Stimulated activated CD8-positive, alpha-beta memory T cell treated with anti-CD3 and anti-CD28 coated beads, Interleukin-12 subunit alpha, Interleukin-12 subunit beta, amount 100 ng/mL, for 1 hour (primary cell): ENCODE results near the gene PRKG1.

ENCODE experiments used
- DNase-seq: peaks from one replicate; pipeline ENCODE4 v3.0.0-alpha.2; 2020; ENCODE audit warnings: low read depth

Gene PRKG1

DNA sequence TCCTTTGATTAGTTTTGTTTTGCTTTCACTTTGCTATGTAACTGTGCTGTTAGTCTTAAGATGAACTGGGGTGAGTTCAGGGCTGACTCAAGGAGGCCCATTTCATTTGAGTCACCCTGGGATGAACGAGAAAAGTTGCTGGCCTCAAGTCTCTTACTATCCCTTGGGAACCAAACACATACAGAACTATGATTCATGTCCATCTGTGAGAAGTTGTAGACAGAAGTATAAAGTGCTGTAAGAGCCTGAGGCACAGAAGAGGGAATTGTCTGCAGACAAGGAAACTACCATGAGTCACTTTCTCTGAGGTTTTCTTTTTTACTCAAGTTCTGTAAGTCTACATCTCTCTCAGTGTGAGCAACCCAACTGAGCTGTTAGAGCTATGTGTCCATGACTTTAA lies 805.0 kb downstream of the PRKG1 start:
- DNase-seq: no peak

DNA sequence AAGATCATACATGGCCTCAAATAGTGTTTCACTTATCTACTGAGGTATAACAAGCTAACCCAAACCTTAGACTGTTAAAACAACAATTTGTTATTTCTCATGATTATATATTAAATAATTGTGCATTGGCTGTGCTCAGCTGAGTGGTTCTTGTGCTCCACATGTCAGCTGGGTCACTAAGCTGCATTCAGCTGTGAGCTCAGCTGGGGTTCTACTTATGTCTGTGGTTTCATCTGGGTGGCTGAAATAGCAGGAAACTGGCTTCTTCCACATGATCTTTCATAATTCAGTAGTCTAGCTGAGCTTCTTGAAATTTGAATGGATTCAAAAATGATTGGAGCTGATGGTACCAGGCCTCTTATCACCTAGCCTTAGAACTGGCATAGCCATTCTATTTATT lies 806.9 kb downstream of the PRKG1 start:
- DNase-seq: no peak

GRCh38 chr10:51886438-51887068 lies 812.3 kb downstream of the PRKG1 start:
- no peak for DNase-seq

DNA sequence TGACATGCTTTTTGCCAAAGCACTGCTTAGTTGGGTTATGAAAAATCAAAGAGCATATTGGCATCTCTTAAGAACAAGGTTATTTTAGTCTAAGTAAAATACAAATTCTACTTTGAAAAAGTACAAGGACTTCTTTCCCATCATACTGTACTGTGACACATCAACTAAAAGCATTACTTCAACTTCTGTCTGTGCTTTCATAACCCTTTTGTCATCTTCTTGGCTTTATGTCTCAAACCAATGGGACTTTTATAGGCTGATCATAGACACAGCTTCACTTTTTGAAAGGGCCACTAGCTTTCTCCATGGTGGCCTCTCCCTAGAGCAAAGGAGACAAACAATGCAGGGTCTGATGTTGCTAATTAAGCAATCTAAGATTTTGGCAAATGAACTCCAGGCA lies 814.0 kb downstream of the PRKG1 start:
- DNase-seq: no peak

GRCh38 chr10:51892313-51892712 lies 818.0 kb downstream of the PRKG1 start:
- DNase-seq: no peak

- DNase-seq: no peak
Observed at GRCh38 chr10:51892965-51893658, 818.8 kb downstream of the PRKG1 start.

DNA sequence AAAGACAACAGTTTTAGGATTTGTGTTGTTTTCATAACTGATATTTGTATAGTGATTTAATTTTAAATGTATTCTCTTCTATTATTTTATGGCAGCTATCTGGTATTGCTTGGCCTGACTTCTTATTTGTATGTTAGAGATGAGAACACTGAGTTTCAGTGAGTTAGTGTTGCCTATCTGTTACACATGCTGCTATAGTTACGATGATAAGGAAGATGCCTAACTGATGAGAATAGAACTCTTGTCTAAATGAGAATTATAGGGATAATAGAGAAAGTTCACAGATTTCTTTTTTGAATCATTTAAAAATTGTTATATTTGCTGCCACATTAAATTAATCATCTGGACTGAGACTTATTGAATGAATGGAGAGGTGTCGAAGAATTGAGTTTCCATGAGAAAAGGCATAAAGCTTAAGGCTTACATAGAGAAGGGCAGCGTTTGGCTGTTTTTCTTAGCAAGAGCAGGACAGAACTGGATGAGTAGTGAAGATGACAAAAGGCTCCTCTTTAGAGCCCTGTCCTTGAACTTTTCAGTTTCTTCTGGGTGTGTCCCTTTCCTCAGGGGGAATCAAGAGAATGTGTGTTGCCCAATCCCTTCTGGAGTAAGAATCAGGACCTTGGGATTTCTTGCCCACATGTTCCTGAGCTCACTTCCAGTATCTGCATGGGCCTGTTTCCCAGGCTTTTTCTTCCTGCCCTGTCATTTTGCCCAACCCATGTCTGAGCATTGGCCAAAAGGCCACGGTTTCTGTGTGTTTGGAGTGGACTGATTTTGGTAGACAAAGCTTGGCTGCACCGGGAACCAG lies 820.7 kb downstream of the PRKG1 start:
- DNase-seq: no peak

DNA sequence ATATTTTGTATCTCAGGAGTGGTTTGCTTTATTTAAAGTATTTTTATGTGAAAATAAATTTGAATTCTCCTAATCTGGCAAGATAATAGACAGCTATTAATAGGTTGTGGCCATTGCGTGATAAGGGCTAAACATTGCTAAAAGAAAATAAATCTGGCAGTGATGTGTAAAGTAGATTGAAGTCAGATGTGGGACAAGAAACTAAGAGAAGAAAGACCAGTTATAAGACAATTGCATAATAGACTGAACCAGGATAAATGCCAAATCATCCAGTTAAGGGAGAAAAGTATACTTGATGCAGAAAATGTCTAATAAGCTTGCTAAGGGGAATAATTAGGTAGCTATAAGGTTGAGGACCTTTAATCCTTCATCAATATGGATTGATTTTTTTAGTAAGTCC lies 822.6 kb downstream of the PRKG1 start:
- DNase-seq: no peak

- DNase-seq: no peak
Observed at GRCh38 chr10:51897560-51897959, 823.3 kb downstream of the PRKG1 start.

GRCh38 chr10:51900180-51900579 lies 825.9 kb downstream of the PRKG1 start:
- no peak for DNase-seq

DNA sequence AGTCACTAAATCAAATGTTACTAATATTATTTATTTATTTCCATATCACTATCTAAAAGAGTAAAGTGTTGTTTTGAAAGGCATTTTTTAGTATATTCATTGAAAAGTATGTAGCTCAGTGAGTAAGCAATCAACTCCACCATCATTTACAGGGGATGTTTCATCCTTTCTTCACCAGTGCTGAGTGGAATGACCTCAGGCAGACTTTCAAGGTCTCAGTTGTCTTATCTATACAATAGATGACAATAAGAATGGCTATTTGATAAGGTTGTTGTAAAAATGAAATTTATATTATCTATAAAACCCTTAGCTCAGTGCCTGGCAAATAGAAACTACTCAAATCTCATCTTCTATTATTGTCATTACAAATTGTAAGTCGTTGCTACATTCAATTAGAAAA lies 829.4 kb downstream of the PRKG1 start:
- DNase-seq: no peak

GRCh38 chr10:51905032-51905431 lies 830.7 kb downstream of the PRKG1 start:
- DNase-seq: no peak

GRCh38 chr10:51907361-51907760 lies 833.1 kb downstream of the PRKG1 start:
- no peak for DNase-seq

GRCh38 chr10:51910189-51910588 lies 835.9 kb downstream of the PRKG1 start:
- DNase-seq: no peak

DNA sequence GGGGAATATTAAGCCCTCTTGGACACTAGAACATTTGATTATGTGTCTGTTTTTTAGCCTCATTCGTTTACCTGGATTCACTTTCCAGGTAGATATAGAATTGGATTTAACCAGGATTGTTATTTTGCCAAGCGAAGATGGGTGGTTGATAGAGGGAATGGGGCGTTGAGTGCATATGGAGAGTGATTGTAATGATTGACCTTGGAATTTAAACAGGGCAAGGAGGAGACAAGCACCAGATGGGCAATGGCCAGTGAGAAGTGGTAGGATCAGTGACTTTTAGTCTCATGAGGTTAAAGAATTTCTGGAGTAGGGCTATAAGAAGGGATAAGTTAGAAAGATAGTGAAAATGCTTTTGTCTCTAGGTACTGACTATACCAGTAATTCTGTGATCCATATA lies 836.3 kb downstream of the PRKG1 start:
- DNase-seq: no peak

GRCh38 chr10:51911723-51912122 lies 837.4 kb downstream of the PRKG1 start:
- no peak for DNase-seq

- no peak for DNase-seq
Observed at GRCh38 chr10:51915031-51915542, 840.8 kb downstream of the PRKG1 start.

DNA sequence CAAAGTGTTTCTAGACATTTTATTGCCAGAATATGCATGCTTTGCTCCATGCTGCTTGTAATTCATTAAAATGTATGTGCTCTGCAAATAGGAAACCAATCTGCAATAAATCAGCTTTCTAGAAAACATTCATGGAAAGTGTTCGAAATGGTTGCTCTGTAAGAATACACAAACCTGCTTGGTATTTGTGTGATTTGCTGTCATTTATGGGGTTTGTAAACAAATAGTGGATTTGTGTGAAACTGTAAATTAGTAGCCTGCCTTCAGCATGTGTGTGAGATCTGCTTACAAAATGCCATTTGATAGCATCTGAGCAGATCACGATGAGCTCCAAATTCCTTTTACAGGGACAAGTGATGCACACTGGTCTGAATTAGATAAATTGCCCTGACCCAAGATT lies 844.2 kb downstream of the PRKG1 start:
- DNase-seq: no peak

GRCh38 chr10:51918884-51919325 lies 844.6 kb downstream of the PRKG1 start:
- no peak for DNase-seq

- no peak for DNase-seq
Observed at GRCh38 chr10:51920672-51921071, 846.4 kb downstream of the PRKG1 start.

GRCh38 chr10:51924359-51924758 lies 850.1 kb downstream of the PRKG1 start:
- no peak for DNase-seq

DNA sequence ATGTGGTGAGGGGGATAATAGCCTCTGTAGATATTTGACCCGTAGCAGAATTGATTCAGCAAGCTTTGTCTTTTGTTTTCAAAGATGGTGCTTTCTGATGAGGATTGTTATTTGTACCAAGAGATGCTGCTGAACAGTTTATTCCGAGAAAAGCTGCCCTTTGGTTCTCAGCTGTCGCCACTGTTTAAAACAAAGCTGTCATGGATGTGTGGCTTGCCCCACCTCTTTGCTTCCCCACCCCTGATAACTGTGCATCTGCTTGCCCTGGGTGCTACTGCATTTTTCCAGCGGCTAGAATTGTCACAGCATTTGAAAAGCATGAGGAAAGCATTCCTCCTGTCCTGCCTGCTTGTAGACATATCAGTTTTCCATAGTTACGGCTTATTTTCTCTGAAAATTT lies 852.0 kb downstream of the PRKG1 start:
- no peak for DNase-seq

- no peak for DNase-seq
Observed at GRCh38 chr10:51928162-51928561, 853.9 kb downstream of the PRKG1 start.
